Measurements from ENCODE around the gene CAPN9. TPM values are rescaled to one million over a fixed set of nuclear protein-coding genes. Genes with fewer than 3 reads are reported as not detected.

Gene CAPN9
- total RNA-seq, 1 donor from 2014 or later: 8.7 TPM

DNA sequence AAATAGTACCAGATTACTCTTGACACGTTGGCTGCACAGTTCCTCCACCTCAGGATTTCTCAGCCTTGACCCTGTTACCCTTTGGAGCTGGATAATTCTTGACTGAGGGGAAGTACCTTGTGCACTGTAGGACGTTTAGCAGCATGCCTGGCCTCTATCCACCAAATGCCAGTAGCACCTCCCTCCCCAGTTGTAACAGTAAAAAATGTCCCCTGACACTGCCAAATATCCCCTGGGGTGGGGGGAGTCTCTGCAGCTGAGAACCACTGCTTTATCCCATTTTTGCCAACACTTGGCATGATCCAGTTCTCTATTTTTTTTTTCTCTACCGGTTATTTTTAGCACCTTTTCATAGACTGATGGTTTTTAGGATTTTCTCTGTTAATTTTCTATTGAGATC is 87.1 kb downstream of the CAPN9 start:
- Mint-ChIP-seq H3K27me3 (no peaks in the 10 kb centered on the region), H3K4me1 (ENCODE audit: low read depth) (no peaks in the 10 kb centered on the region), H3K9me3 (ENCODE audit: low read depth) (no peaks in the 10 kb centered on the region), H3K4me3 (ENCODE audit: low read depth) (no peak overlapping the region), H3K36me3 (ENCODE audit: insufficient read depth) (peaks cover 14% of the 10 kb centered on the region), H3K27ac (no peak overlapping the region)
- DNase-seq (ENCODE audit: low spot score, unreplicated experiment): no peak
- TF ChIP-seq, protein P1, sequence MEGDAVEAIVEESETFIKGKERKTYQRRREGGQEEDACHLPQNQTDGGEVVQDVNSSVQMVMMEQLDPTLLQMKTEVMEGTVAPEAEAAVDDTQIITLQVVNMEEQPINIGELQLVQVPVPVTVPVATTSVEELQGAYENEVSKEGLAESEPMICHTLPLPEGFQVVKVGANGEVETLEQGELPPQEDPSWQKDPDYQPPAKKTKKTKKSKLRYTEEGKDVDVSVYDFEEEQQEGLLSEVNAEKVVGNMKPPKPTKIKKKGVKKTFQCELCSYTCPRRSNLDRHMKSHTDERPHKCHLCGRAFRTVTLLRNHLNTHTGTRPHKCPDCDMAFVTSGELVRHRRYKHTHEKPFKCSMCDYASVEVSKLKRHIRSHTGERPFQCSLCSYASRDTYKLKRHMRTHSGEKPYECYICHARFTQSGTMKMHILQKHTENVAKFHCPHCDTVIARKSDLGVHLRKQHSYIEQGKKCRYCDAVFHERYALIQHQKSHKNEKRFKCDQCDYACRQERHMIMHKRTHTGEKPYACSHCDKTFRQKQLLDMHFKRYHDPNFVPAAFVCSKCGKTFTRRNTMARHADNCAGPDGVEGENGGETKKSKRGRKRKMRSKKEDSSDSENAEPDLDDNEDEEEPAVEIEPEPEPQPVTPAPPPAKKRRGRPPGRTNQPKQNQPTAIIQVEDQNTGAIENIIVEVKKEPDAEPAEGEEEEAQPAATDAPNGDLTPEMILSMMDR (IDR thresholded peaks at IDR 0.05; ENCODE audit: unreplicated experiment): no peak

DNA sequence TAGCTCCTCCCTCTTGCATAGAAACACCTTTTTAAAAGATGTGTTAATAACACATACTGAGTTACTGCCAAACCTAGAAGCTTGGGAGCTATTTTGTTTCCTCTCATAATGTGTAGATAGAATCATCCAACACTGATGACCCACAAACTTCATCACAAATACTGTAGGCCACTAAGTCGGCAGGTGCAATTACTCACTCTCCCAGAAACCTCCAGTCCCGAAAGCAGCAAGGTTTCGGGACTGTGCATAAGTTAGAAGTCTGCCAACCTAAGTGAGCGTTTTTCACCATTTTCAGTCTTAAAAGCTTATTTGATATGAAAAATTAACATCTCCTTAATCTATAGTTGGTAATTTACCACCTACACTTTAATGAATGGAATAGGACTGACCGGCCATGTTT is 89.2 kb downstream of the CAPN9 start:
- Mint-ChIP-seq H3K9me3 (ENCODE audit: low read depth) (no peaks in the 10 kb centered on the region), H3K4me1 (ENCODE audit: low read depth) (no peaks in the 10 kb centered on the region), H3K27ac (peak overlapping the region; percentile 44), H3K36me3 (ENCODE audit: insufficient read depth) (peaks cover 27% of the 10 kb centered on the region), H3K27me3 (no peaks in the 10 kb centered on the region), H3K4me3 (ENCODE audit: low read depth) (no peak overlapping the region)
- no peak for DNase-seq (ENCODE audit: low spot score, unreplicated experiment)
- TF ChIP-seq, protein P1 (IDR thresholded peaks at IDR 0.05; ENCODE audit: unreplicated experiment): no peak

DNA sequence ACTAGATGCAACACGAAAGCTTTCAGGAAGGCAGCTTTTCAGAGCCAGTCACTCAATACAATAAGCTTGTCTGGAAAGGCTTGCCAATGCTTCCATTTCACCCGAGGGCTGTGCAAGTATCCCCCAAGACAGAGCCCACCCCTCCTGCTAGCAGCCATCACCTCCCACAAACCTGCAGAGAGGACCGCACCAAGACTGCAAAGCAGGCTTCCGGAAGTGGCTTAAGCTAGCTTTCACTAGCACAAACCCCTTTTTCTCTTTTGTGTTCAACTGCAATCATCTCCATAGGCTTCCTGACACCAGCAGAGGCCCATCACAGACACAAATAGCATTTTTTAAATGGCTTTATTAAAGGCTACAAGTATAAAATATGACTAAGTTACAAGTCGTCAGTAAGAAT is 89.6 kb downstream of the CAPN9 start:
- no peak for DNase-seq (ENCODE audit: low spot score, unreplicated experiment)
- Mint-ChIP-seq H3K27ac (no peak overlapping the region), H3K36me3 (ENCODE audit: insufficient read depth) (peaks cover 30% of the 10 kb centered on the region), H3K9me3 (ENCODE audit: low read depth) (no peaks in the 10 kb centered on the region), H3K27me3 (no peaks in the 10 kb centered on the region), H3K4me1 (ENCODE audit: low read depth) (no peaks in the 10 kb centered on the region), H3K4me3 (ENCODE audit: low read depth) (no peak overlapping the region)
- TF ChIP-seq, protein P1 (IDR thresholded peaks at IDR 0.05; ENCODE audit: unreplicated experiment): no peak

DNA sequence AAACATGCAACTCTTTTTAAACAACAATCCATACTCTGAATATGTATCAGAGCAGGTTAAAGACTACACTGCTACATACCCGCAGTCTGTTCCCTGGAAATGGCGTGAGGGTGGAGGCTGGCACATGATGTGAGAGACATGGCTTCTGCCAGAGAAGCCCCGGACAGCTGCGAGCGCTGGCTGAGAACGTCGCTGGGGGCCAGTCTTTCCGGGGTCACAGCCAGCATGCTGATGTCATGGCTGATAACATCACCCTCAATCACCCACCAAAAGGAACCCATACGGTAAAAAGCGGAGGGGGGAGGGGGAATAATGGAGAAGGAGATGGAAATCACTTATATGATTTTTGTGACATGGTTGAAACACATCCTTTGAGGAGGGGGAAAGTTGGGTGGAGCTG is 92.0 kb downstream of the CAPN9 start:
- Mint-ChIP-seq H3K27me3 (no peaks in the 10 kb centered on the region), H3K27ac (no peak overlapping the region), H3K9me3 (ENCODE audit: low read depth) (no peaks in the 10 kb centered on the region), H3K4me3 (ENCODE audit: low read depth) (no peak overlapping the region), H3K4me1 (ENCODE audit: low read depth) (no peaks in the 10 kb centered on the region), H3K36me3 (ENCODE audit: insufficient read depth) (peaks cover 37% of the 10 kb centered on the region)
- TF ChIP-seq, protein P1 (IDR thresholded peaks at IDR 0.05; ENCODE audit: unreplicated experiment): no peak
- no peak for DNase-seq (ENCODE audit: low spot score, unreplicated experiment)

DNA sequence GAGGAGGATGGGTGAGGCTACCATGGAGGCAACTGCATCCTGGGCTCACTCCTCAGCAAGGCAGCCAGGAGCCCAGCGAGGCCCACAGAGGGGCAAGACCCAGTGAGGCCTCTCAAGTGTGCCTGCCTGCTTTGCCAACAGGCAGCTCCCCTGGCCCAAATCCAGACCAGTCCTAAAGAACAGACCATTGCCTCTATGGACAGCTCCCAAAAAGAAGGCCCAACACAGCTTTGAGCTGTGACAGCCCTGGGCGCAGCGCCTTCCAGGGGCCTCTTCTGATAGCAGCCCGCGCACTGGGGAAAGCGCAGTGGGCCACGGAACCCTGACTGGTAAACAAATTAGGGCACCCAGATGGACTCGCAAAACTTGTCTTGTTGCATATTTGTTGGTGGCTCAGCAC is 95.6 kb downstream of the CAPN9 start:
- peaks cover 46% of the 10 kb centered on the region for H3K36me3 Mint-ChIP-seq (ENCODE audit: insufficient read depth)
- H3K27me3 Mint-ChIP-seq: no peaks in the 10 kb centered on the region
- DNase-seq (ENCODE audit: low spot score, unreplicated experiment): no peak
- no peaks in the 10 kb centered on the region for H3K4me1 Mint-ChIP-seq (ENCODE audit: low read depth)
- no peaks in the 10 kb centered on the region for H3K9me3 Mint-ChIP-seq (ENCODE audit: low read depth)
- H3K4me3 Mint-ChIP-seq (ENCODE audit: low read depth): no peak overlapping the region
- TF ChIP-seq, protein P1 (IDR thresholded peaks at IDR 0.05; ENCODE audit: unreplicated experiment): no peak
- H3K27ac Mint-ChIP-seq: no peak overlapping the region
